ENCODE results near the gene RGL2. TPM values are rescaled to one million over a fixed set of nuclear protein-coding genes. Genes with fewer than 3 reads are reported as not detected.

Gene RGL2
- total and polyA plus RNA-seq, 2 experiments from 2014 or later: 63.3 to 82.1 TPM

GRCh38 chr6:33251395-33252012 lies 47.2 kb downstream of the RGL2 start:
- Histone ChIP-seq H3K36me3 (replicated peaks; ENCODE audit: insufficient read depth, low read depth) (no peaks in the 10 kb centered on the region), H4K20me1 (ENCODE audit: insufficient read depth, poor library complexity, severe bottlenecking) (no peaks in the 10 kb centered on the region), H3K79me2 (no peaks in the 10 kb centered on the region), H3K4me1 (ENCODE audit: insufficient read depth) (peaks cover 5% of the 10 kb centered on the region), H2AFZ (no peak overlapping the region), H3K4me2 (no peak overlapping the region), H3K4me3 (no peak overlapping the region), H3K27ac (no peak overlapping the region), H3K27me3 (no peaks in the 10 kb centered on the region), H3K9me2 (replicated peaks; ENCODE audit: insufficient read depth) (no peaks in the 10 kb centered on the region), H3K9me3 (ENCODE audit: low read depth) (no peaks in the 10 kb centered on the region)
- TF ChIP-seq EZH2phosphoT487 (IDR thresholded peaks at IDR 0.05; ENCODE audit: low read depth, severe bottlenecking, unreplicated experiment) (no peak), EZH2 (IDR thresholded peaks at IDR 0.05; ENCODE audit: borderline replicate concordance) (no peak)
- TF ChIP-seq, protein P1, sequence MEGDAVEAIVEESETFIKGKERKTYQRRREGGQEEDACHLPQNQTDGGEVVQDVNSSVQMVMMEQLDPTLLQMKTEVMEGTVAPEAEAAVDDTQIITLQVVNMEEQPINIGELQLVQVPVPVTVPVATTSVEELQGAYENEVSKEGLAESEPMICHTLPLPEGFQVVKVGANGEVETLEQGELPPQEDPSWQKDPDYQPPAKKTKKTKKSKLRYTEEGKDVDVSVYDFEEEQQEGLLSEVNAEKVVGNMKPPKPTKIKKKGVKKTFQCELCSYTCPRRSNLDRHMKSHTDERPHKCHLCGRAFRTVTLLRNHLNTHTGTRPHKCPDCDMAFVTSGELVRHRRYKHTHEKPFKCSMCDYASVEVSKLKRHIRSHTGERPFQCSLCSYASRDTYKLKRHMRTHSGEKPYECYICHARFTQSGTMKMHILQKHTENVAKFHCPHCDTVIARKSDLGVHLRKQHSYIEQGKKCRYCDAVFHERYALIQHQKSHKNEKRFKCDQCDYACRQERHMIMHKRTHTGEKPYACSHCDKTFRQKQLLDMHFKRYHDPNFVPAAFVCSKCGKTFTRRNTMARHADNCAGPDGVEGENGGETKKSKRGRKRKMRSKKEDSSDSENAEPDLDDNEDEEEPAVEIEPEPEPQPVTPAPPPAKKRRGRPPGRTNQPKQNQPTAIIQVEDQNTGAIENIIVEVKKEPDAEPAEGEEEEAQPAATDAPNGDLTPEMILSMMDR (IDR thresholded peaks at IDR 0.05; ENCODE audit: poor library complexity): no peak
- WGBS (ENCODE audit: low lambda C conversion rate, missing lambda C conversion rate): 86% methylated on average over 6 of the region's 6 CpGs
- DNase-seq (ENCODE audit: low spot score): no peak

DNA sequence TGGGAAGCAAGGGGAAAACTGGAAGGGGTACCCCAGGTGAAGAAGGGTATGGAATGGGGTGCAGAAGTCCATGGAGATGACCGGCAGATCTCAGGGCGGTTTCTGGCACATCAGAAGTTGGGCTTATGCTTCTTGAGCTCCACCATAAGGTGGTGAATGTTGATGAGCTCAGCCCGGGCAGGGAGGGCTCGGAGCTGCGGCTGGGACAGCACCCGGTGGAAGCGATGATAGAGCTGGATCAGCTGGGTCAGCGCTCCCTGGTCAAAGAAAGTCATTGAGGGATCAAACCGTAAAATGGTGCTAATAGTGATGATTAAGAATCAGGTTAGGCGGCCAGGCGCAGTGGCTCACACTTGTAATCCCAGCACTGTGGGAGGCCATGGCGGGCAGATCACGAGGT lies 48.0 kb downstream of the RGL2 start:
- TF ChIP-seq, protein P1 (IDR thresholded peaks at IDR 0.05; ENCODE audit: poor library complexity): no peak
- TF ChIP-seq EZH2 (IDR thresholded peaks at IDR 0.05; ENCODE audit: borderline replicate concordance): no peak
- TF ChIP-seq EZH2phosphoT487 (IDR thresholded peaks at IDR 0.05; ENCODE audit: low read depth, severe bottlenecking, unreplicated experiment): no peak
- Histone ChIP-seq H3K79me2 (no peaks in the 10 kb centered on the region), H3K4me1 (ENCODE audit: insufficient read depth) (peaks cover 5% of the 10 kb centered on the region), H3K9me2 (replicated peaks; ENCODE audit: insufficient read depth) (no peaks in the 10 kb centered on the region), H3K27me3 (no peaks in the 10 kb centered on the region), H4K20me1 (ENCODE audit: insufficient read depth, poor library complexity, severe bottlenecking) (no peaks in the 10 kb centered on the region), H2AFZ (no peak overlapping the region), H3K4me3 (no peak overlapping the region), H3K4me2 (no peak overlapping the region), H3K36me3 (replicated peaks; ENCODE audit: insufficient read depth, low read depth) (no peaks in the 10 kb centered on the region), H3K27ac (no peak overlapping the region), H3K9me3 (ENCODE audit: low read depth) (no peaks in the 10 kb centered on the region)
- no peak for DNase-seq (ENCODE audit: low spot score)
- 97% methylated on average over 13 of the region's 13 CpGs for WGBS (ENCODE audit: low lambda C conversion rate, missing lambda C conversion rate)

GRCh38 chr6:33249732-33250630 lies 48.8 kb downstream of the RGL2 start:
- Histone ChIP-seq H3K4me2 (peak overlapping the region; percentile 86), H3K4me3 (peak overlapping the region; percentile 47), H2AFZ (peak overlapping the region; percentile 60), H3K4me1 (ENCODE audit: insufficient read depth) (peaks cover 5% of the 10 kb centered on the region), H3K27me3 (no peaks in the 10 kb centered on the region), H3K9me3 (ENCODE audit: low read depth) (no peaks in the 10 kb centered on the region), H3K79me2 (no peaks in the 10 kb centered on the region), H4K20me1 (ENCODE audit: insufficient read depth, poor library complexity, severe bottlenecking) (no peaks in the 10 kb centered on the region), H3K36me3 (replicated peaks; ENCODE audit: insufficient read depth, low read depth) (no peaks in the 10 kb centered on the region), H3K27ac (peak overlapping the region; percentile 85), H3K9me2 (replicated peaks; ENCODE audit: insufficient read depth) (no peaks in the 10 kb centered on the region)
- no peak for TF ChIP-seq EZH2 (IDR thresholded peaks at IDR 0.05; ENCODE audit: borderline replicate concordance)
- TF ChIP-seq EZH2phosphoT487 (IDR thresholded peaks at IDR 0.05; ENCODE audit: low read depth, severe bottlenecking, unreplicated experiment): no peak
- TF ChIP-seq, protein P1 (IDR thresholded peaks at IDR 0.05; ENCODE audit: poor library complexity): no peak
- DNase-seq (ENCODE audit: low spot score): no peak
- WGBS (ENCODE audit: low lambda C conversion rate, missing lambda C conversion rate): 30% methylated on average over 15 of the region's 15 CpGs
